GF-D8 (cell line): Measurements from ENCODE around the gene ARHGAP26.

ENCODE experiments used
- DNase-seq: peaks from one replicate; lab custom pipeline; 2025; lab: John Stamatoyannopoulos, UW

ARHGAP26 gene

DNA sequence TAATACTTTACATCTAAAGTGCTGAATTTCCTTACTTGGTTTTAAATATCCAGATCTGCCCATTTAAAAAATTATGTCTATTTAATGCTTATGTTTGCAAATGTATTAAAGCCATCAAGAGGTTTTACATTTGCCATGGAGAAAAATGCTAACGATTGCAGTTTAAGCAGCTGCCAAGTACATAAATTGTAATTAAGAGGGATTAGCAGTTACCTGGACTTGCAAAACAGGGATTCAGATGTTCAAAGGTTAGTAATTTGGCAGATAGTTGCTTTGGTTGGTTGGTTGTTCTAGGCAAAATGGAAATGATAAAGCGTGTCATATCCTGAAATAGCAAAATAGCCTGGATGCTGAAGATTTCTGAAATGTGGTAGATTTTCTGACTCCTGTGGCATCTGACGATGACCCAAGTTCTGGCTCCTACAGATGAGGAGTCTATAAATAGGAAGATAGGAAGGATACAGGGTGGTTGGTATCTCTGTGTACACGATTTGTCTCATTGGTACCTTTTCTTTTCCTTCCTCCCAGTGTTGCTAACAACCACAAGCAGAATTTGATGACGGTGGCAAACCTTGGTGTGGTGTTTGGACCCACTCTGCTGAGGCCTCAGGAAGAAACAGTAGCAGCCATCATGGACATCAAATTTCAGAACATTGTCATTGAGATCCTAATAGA, 350.4 kb downstream of the ARHGAP26 start:
- DNase-seq, result no peak

GRCh38 chr5:143121135-143121475, 350.9 kb downstream of the ARHGAP26 start:
- DNase-seq, result no peak

DNA sequence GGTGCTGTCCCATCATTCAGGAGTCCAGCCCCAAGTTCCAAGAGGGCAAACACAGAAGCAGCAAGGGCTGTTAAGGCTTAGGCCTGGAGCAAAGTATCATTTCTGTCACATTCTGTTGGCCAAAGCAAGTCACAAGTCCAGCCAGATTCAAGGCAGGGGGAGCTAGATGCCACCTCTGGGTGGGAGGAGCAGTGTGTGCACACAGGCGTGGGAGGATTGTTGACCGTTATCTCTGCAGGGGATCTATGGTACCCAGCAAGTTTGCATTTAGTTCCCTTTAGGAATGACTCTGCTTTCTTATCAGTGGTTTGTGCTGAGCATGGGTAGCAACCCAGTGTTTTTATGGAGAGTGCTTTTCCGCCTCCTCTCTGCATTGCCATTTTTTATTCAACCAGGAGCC, 354.4 kb downstream of the ARHGAP26 start:
- DNase-seq, result peak; percentile 96

DNA sequence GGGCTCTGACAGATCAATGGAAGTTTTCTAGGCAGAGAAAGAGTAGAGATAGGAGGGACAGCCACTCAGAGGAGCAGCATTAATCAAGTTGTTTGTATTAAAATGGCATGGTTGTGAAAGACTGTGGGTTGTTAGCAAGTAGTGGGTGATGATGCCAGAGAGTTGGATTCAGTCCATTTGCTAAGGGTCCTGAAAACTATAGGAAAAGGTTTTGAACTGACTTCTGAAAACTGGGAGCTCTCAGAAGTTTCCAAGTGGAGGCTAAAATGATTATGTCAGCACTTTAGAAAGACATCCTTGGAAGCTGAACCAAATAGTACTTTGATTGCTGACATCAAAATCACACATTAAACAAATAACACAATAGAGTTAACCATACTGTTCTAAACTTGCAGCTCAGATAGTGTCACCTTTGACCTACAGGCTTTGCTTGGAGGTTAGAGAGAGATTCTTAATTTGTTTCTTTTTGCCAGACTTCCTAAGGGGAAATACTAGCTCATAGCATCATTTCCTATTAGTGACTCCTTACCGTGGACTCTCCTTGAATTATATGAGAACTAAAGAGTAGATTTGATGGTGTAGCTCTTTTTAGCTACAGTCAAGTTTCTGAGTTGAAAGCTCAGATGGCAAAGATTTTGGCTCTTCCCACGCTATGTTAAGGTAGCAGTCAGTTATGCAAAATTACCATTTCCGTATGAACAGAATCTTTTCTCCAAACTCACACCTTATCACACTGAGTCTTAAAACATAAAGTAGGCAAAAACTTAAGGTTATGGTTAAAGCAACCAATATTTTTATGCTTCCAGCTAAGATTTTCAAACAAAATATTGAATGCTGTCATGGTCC, 356.2 kb downstream of the ARHGAP26 start:
- DNase-seq, result no peak

- DNase-seq, result no peak
These were observed 358.4 kb downstream of the ARHGAP26 start for GRCh38 chr5:143128412-143129071.

DNA sequence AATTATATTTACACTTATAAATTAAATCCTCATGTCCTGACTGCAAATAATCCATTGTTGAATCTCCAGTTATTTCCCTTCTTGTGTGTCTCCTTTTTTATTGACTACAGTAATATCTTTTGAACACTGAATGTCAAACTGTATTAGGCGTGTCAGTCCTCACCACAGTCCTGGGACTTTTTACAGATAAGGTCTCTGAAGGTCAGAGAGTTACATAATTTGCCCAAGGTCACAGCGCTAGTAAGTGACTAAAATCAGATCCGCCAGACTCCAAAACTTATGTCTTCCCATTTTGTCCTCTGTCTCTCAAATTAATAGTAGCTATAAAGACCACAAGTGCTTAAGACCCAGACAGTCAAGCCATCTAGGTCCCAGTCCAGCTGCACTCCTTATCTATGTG, 359.0 kb downstream of the ARHGAP26 start:
- no peak for DNase-seq

GRCh38 chr5:143129910-143130612, 359.9 kb downstream of the ARHGAP26 start:
- DNase-seq, result no peak

DNA sequence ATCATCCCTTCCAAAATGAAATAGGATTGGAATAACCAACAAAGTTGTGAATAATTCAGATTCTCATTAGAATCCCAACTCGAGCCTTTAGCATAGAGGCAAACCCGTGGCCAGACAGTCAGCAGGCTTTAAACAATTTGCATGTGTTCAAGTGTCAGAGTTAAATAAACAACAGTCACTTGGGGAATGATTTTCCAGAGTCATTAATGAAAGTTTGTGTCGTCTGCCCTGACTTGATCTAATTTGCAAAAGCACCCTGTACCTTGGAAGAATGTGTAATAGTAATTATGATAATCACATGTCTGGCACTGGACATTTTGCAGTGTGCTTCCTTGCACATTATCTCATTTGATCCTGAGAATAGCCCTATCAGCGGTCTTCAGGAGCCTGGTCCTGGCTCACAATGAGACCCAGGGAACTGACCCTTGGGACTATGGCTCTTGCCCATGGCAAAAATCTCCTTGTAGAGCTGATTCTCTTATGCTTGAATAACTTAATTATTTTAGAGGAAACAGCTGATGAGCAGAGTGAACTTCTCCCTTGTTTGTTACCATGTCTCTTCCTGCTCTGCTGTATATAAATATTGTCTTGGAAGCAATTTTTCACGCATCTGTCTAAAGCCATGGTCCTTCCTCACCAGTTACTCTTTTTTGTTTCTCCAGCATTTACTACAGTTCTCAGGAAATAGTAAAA, 360.6 kb downstream of the ARHGAP26 start:
- DNase-seq, result no peak

GRCh38 chr5:143131972-143132371, 361.8 kb downstream of the ARHGAP26 start:
- DNase-seq, result no peak

DNA sequence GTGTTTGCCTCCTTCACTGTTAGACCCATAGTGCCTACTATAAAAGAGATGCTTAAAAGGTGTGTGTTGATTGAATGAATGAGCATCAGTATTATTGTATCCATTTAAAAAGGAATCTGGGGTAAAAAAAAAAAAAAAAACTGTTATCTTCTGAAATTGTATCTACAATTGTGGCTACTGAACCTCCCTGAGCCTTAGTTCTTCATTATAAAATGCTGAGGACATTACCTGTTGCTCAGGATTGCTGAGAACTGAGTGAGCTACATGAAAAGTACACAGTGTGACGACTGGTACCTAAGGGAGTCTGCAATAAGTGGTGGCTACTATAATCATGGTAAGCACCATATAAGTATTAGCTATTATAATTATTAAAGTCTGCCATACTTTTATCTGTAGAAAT, 362.6 kb downstream of the ARHGAP26 start:
- no peak for DNase-seq

DNA sequence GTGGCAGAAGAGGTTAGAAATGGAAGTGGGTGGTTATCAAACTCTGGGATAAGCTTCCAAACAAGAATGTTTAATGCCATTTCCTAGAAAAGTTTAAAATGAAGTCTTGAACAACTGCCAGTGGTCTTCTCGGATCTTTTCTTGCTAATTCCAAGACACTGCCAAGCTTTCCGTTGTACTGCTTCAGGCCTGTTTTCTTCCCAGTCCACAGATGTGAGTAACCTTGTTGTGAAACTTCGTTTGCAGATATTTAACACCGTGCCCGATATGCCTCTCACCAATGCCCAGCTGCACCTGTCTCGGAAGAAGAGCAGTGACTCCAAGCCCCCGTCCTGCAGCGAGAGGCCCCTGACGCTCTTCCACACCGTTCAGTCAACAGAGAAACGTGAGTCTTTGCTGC, 363.5 kb downstream of the ARHGAP26 start:
- no peak for DNase-seq

DNA sequence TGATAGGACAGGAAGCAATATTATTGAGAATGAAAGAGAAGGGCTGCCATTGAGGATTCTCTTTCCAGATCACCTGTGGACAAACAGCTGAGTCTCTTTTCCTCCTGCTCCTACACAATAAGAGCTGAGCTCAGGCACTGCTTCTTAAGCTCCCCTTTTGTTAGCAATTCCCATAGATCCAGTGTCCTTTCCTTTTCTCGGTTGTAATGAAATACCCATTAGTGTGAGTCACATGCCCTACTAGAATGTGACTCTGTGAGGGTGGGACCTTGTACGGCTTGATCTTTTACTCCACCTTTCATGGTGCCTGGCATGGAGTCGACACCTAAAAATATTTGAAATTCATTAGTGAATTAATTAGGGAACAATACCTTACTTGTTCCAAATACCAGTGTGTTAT, 364.1 kb downstream of the ARHGAP26 start:
- no peak for DNase-seq

DNA sequence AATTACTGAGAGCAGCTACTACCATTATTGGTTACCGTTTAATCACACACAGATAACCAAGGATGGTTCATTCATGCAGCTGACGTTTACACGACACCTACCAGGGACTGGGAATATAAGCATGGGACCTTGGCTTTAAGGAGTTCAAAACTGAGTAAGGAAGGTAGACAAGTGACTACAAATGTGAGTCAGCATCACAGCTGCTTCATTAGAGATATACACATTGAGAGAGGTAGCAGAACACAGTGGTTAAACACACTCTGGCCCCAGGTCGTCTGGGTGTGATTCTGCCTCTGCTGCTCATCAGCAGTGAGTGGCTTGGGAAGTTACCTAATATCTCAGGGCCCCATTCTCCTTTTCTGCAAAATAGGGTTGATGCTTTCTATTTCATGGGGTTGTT, 364.7 kb downstream of the ARHGAP26 start:
- DNase-seq, result no peak

DNA sequence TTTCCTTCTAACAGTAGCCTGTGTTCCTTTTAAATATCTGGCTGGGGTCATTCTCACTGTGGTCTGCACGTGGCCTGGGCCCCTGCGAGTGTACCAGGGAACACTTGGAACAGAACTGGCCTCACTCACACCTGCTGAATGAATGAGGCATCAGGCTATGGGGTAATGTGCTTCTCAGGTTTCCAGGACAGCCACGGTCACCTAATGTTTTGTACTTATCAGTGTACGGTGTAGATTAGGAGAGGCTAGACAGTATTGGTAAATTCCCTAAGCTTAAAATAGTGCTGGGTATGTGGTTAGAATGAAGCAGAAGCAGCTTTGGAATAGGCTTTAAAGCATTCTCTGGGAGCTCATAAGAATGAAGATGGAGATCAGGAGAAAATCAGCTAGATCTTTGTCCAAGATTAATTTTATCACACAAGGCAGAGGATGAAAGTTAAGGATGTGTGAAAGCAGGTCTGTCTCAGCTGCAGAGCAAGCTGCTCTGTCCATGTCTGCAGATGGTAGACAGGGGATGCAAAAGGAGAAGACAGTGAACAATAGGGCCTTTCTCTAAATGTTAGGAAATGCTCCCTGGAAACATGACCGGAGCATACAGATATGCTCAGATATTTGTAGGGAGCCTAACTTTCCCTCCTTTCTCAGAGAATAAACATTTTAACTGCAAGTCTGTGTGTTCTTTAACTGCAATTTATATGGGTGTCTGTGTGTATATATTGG, 365.8 kb downstream of the ARHGAP26 start:
- no peak for DNase-seq

DNA sequence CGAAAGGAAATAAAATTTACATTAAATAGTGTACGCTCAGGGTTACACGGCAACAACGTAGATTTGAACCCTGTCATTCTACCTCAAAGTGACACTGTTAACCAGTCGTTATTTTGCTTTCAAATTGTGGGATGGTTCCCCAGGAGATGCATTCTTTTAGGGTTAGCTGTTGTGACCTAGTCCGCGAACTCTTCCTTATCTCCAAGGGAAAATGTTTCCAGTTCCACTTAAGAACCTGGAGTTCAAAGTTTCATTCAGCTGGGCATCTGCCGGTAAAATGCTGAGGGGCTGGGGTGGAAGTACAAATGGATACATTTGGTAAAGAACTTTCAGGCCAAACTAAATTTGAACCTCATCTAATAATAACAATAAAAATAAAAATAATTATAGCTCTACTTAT, 368.7 kb downstream of the ARHGAP26 start:
- no peak for DNase-seq

DNA sequence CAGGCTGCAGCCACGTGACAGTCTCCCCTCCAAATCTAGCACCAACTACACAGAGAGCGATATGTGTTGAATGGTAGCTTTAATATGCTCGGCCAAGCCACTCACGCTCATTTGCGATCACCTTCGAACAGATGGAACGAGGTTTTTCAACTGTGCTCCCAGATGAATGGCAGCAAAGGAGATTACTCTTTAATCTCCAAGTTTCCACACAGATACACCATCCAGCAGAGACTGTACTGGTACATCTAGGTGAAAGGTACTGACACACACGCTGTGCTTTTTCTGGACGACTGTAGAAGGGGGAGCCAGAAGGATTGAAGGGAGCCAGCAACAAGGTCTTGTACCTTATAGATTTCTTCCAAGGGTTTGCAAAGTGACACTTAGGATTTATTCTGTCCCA, 369.4 kb downstream of the ARHGAP26 start:
- no peak for DNase-seq

GRCh38 chr5:143140492-143141203, 370.5 kb downstream of the ARHGAP26 start:
- DNase-seq, result no peak

DNA sequence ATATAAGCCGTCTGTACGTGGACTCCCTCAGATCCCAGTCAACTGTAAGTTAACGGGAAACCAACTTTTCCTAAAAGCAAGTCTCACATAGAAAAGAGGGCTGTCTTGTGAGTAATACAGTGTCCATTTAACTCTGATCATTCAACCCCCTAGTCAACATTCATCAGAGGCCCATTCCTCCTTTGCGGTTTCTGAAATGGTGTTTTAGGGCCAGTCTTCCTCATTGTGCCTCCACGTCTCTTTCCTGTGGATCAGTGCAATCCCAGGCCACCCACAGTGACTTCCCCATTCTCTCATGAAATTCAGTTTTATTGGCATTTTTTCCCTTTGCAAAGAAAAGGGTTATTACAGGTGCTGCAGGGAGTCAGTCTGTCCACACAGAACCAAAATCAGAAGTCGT, 371.5 kb downstream of the ARHGAP26 start:
- no peak for DNase-seq

DNA sequence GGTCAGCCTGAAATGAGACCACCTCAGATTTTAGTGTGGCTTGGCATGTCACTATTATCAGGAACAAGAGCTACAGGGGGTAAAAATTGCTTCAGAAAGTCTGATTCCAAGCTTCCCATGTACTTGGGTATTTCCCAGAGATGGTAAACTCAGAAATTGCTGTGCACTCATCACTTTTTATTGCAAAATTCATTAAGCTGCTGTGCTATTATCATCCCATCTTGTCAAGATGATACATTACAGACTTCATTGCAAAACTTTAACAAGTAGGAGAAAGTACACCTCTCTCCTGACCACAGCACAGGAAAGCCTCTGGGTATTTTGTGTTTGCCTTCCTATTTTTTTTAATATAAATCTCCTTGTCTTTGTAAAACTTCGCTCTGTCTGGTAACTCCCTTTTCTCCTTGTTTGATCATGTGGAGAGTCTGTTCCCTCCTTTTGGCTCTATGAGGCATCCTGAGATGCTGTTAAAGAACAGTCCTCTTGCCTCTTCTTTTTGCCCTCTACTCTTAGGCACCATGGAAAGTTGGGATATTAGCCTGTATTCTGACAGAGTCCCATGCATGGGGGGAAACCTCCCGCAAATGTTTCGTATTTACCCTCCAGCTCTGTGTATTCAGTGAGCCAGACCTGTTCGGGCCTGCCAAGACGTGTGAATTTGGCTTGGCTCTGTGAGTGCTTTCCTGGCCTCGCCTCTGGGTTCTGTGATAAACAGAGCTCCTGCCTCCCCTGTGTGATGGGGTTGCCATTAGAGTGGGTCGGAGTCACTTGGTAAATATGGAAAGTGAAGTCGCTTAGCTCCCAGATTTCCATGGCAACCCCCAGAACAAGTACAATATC, 372.6 kb downstream of the ARHGAP26 start:
- DNase-seq, result no peak

DNA sequence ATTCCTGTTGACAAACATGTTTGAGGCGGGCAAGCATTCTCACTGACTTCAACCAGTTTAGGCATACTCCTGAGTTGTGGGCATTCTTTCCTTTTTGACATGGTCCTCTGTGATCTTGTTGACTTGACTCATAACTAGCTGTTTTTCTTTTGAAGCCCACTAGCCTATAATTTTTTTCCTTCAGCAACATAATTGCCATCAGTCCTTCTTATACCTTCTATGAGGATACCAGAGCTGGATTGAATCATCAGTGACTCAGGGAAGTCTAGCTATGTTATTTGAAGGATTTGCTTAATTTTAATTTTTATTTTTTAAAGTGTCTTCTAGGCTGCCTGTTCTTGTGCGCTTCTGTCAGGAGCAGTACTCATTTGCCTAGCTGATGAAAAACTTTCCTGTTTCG, 373.8 kb downstream of the ARHGAP26 start:
- DNase-seq, result no peak
